Endothelial cell of umbilical vein (primary cell): Measurements from ENCODE around the gene CNST.

ENCODE experiments used
- EZH2 ChIP-seq: IDR thresholded peaks from 2 replicates; pipeline ENCODE4 v1.6.1; 2012; ENCODE audit warnings: borderline replicate concordance, low read depth, mild to moderate bottlenecking, moderate library complexity, low read length, inconsistent platforms; ENCODE audit not compliant: severe bottlenecking
- FOS ChIP-seq: IDR thresholded peaks from 2 replicates; pipeline ENCODE4 v1.6.1; 2011; ENCODE audit warnings: mild to moderate bottlenecking, low read length, moderate library complexity, borderline replicate concordance; ENCODE audit not compliant: insufficient read depth
- GATA2 ChIP-seq: IDR thresholded peaks from 2 replicates; pipeline ENCODE4 v1.7.0; 2011; ENCODE audit warnings: low read depth, mild to moderate bottlenecking, moderate library complexity, mixed read lengths, low read length; ENCODE audit not compliant: insufficient read length, insufficient read depth
- JUN ChIP-seq: IDR thresholded peaks from 2 replicates; pipeline ENCODE4 v1.6.1; 2011; ENCODE audit warnings: borderline replicate concordance, low read depth; ENCODE audit not compliant: insufficient read length, insufficient read depth
- MAX ChIP-seq: IDR thresholded peaks from 2 replicates; pipeline ENCODE4 v1.6.1; 2011; ENCODE audit not compliant: insufficient read depth, insufficient read length
- POLR2A ChIP-seq: IDR thresholded peaks from 2 replicates; pipeline ENCODE4 v1.6.1; 2012; ENCODE audit warnings: low read depth, mild to moderate bottlenecking, control low read depth, low read length
- POLR2AphosphoS5 ChIP-seq: IDR thresholded peaks from 2 replicates; pipeline ENCODE4 v1.6.1; 2012; ENCODE audit warnings: low read depth, mild to moderate bottlenecking, control low read depth, low read length, moderate library complexity; ENCODE audit not compliant: insufficient read depth
- TF ChIP-seq, protein P1 (sequence below), 2 donors: IDR thresholded peaks; 1 replicate in 1 of 2; 2 replicates in 1 of 2; pipeline ENCODE4 v1.5.1; 2011; ENCODE audit warnings: low read length in 2 of 2, mild to moderate bottlenecking in 2 of 2, moderate library complexity in 2 of 2, control low read depth in 1 of 2, inconsistent platforms in 1 of 2, low read depth in 1 of 2; ENCODE audit not compliant: insufficient read depth in 1 of 2; ENCODE audit errors: extremely low read depth in 1 of 2

DNA sequence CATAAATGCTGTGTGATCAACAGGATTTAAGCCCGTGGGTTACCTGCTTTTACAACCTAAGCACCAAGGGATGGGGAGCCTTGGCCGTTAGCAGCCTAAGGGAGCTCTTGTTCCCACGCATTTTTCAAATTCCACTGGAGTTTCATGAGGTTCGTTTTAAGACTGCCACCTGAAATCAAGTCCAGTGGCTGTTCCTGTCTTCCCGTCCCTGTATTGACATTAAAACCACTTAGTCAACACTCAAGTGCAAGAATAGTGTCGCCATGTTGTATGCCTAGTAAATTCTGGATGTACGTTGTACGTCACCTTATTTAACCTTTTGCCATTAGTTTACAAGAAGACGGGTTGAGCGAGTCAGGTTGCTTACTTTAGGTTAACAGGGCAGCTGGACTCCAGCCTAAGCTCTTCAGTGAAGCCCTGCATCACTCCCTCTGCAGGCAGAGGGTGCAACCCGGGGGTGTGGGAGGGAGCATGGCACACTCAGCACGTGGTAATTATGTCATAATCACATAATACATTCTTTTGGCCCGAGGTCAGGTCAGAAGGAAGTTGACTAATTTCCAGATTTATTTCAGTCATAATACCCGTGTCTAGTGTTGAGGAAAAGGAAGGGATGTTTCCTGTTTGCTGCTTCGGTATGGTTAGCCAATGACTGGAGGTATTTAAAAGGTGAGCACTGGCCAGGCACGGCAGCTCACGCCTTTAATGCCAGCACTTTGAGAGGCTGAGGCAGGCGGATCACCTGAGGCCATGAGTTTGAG, 42.5 kb downstream of the CNST start:
- no peak for TF ChIP-seq EZH2
- TF ChIP-seq, protein P1, sequence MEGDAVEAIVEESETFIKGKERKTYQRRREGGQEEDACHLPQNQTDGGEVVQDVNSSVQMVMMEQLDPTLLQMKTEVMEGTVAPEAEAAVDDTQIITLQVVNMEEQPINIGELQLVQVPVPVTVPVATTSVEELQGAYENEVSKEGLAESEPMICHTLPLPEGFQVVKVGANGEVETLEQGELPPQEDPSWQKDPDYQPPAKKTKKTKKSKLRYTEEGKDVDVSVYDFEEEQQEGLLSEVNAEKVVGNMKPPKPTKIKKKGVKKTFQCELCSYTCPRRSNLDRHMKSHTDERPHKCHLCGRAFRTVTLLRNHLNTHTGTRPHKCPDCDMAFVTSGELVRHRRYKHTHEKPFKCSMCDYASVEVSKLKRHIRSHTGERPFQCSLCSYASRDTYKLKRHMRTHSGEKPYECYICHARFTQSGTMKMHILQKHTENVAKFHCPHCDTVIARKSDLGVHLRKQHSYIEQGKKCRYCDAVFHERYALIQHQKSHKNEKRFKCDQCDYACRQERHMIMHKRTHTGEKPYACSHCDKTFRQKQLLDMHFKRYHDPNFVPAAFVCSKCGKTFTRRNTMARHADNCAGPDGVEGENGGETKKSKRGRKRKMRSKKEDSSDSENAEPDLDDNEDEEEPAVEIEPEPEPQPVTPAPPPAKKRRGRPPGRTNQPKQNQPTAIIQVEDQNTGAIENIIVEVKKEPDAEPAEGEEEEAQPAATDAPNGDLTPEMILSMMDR (IDR thresholded peaks at IDR 0.05; ENCODE audit: extremely low read depth in 1 of 2, insufficient read depth in 1 of 2, low read depth in 1 of 2, low read length in 2 of 2): peak in 1 of 2 donors; percentile 37
- TF ChIP-seq POLR2AphosphoS5: peak; percentile 95
- TF ChIP-seq FOS: peak; percentile 94
- TF ChIP-seq POLR2A: peak; percentile 27
- TF ChIP-seq MAX: peak; percentile 96
- TF ChIP-seq JUN: peak; percentile 99
- no peak for TF ChIP-seq GATA2
